PC-9 (cell line): Measurements from ENCODE around the gene JADE3. TPM values are rescaled to one million over a fixed set of nuclear protein-coding genes. Genes with fewer than 3 reads are reported as not detected.

Experiments used
- BruUV-seq: library from RNA; stranded (reverse); fragments of 400-500 nt; replicated peaks from 2 replicates; lab custom pipeline; 2021; lab: Mats Ljungman, UMichigan
- CTCF ChIA-PET: fragments of 300-600 bp; sonication (Branson Sonifier 250); formaldehyde crosslinking; loops from one replicate; lab custom pipeline; 2022; ENCODE audit warnings: antibody characterized with exemption; lab: Charles Lee
- POLR2A ChIA-PET: fragments of 300-600 bp; sonication (Branson Sonifier 250); formaldehyde crosslinking; loops from one replicate; lab custom pipeline; 2022; ENCODE audit warnings: antibody characterized with exemption; ENCODE audit not compliant: unreplicated experiment; lab: Charles Lee
- DNase-seq, 2 experiments: peaks; one replicate each; pipeline versions ENCODE4 v3.0.0 to v3.0.0-alpha.2; 2015 to 2022; ENCODE audit warnings: mixed read lengths in 1 of 2
- H2AFZ ChIP-seq: fragments of 200-600 bp; sonication (generic); 2 replicates; pipeline ENCODE4 v1.8.1; 2017; ENCODE audit warnings: antibody characterized with exemption
- H3F3A ChIP-seq: fragments of 200-600 bp; sonication (generic); 2 replicates; pipeline ENCODE4 v1.8.1; 2017; ENCODE audit warnings: antibody characterized with exemption, mild to moderate bottlenecking, low read depth; ENCODE audit not compliant: insufficient read depth
- H3K27ac ChIP-seq: fragments of 200-600 bp; sonication (generic); 2 replicates; pipeline ENCODE4 v1.6.1; 2016; ENCODE audit warnings: mixed run types
- H3K27me3 ChIP-seq: fragments of 200-600 bp; sonication (generic); 2 replicates; pipeline ENCODE4 v1.6.1; 2016; ENCODE audit warnings: low read depth, mixed run types; ENCODE audit not compliant: insufficient read depth
- H3K36me3 ChIP-seq: fragments of 200-600 bp; sonication (generic); 2 replicates; pipeline ENCODE4 v1.6.1; 2016; ENCODE audit warnings: low read depth, mixed run types
- H3K4me1 ChIP-seq: fragments of 200-600 bp; sonication (generic); replicated peaks from 2 replicates; pipeline ENCODE4 v1.6.1; 2016; ENCODE audit warnings: mixed run types; ENCODE audit not compliant: insufficient read depth
- H3K4me2 ChIP-seq: fragments of 200-600 bp; sonication (generic); 2 replicates; pipeline ENCODE4 v1.6.1; 2017; ENCODE audit warnings: mixed run types
- H3K4me3 ChIP-seq: fragments of 200-600 bp; sonication (generic); 2 replicates; pipeline ENCODE4 v1.6.1; 2016; ENCODE audit warnings: mixed run types
- H3K79me2 ChIP-seq: fragments of 200-600 bp; sonication (generic); 2 replicates; pipeline ENCODE4 v1.6.1; 2017; ENCODE audit warnings: low read depth, mixed run types
- H3K9me2 ChIP-seq: fragments of 200-600 bp; sonication (generic); 2 replicates; pipeline ENCODE4 v1.8.1; 2017; ENCODE audit warnings: mild to moderate bottlenecking; ENCODE audit not compliant: insufficient read depth
- H3K9me3 ChIP-seq: fragments of 200-600 bp; sonication (generic); 2 replicates; pipeline ENCODE4 v1.8.1; 2016; ENCODE audit warnings: low read depth; ENCODE audit not compliant: insufficient read depth
- H4K20me1 ChIP-seq: fragments of 200-600 bp; sonication (generic); 2 replicates; pipeline ENCODE4 v1.8.1; 2017; ENCODE audit not compliant: insufficient read depth
- CTCF ChIP-seq: fragments of 200-600 bp; sonication (generic); conservative IDR thresholded peaks from 2 replicates; pipeline ENCODE4 v1.6.1; 2017; ENCODE audit warnings: mixed run types, antibody characterized with exemption, mild to moderate bottlenecking, moderate library complexity
- EZH2 ChIP-seq: fragments of 200-600 bp; sonication (generic); IDR thresholded peaks from 2 replicates; pipeline ENCODE4 v1.8.0; 2017; ENCODE audit warnings: antibody characterized with exemption, low read depth
- intact Hi-C: fragments of 100-400 bp; cut with micrococcal nuclease; formaldehyde crosslinking; loops from one replicate; pipeline ENCODE4 v1.10.0; 2022; ENCODE audit not compliant: unreplicated experiment
- total RNA-seq: library from RNA; stranded (reverse); gene quantifications from 2 replicates; pipeline ENCODE4 v1.2.3, GENCODE V29; 2021

JADE3 gene
- total RNA-seq, 1 experiment from 2014 or later, result 10.9 TPM

GRCh38 chrX:46959985-46960700, 47.9 kb downstream of the JADE3 start:
- Histone ChIP-seq H3K4me2 (no peak overlapping the region), H3K36me3 (no peaks in the 10 kb centered on the region), H3K79me2 (no peaks in the 10 kb centered on the region), H3K9me2 (no peaks in the 10 kb centered on the region), H3K27me3 (no peaks in the 10 kb centered on the region), H3K9me3 (no peaks in the 10 kb centered on the region), H2AFZ (no peak overlapping the region), H3F3A (no peaks in the 10 kb centered on the region), H4K20me1 (no peaks in the 10 kb centered on the region), H3K4me3 (no peak overlapping the region), H3K4me1 (no peaks in the 10 kb centered on the region), H3K27ac (no peak overlapping the region)
- intact Hi-C loops, result no loop called here
- ChIA-PET POLR2A (interaction anchor here (0.6 kb wide), 1 partner anchor 231 kb away, joined by 4 read pairs; no protein-coding TSS in a partner anchor), CTCF (no interaction called here)
- BruUV-seq, result no TSS peak
- no peak for DNase-seq
- TF ChIP-seq EZH2 (no peak), CTCF (no peak)

DNA sequence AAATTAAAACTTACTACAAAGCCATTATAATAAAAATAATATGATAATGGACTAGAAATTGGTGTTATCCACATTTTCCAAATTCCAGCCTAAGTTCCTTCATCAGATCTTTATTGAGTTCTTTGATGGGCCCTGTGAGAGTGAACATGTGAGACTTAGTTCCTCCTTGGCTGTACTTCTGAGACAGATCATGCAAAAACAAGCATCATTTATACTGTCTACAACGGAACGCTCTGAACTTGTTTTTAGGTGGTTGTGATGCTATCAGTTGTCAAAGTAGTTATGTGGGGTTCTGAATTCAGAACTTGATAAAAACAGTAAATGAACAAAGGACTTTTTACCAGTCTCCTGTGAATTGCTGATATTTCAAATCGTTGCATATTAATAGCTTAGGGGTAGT, 48.9 kb downstream of the JADE3 start:
- Histone ChIP-seq H3K36me3 (no peaks in the 10 kb centered on the region), H3K4me1 (no peaks in the 10 kb centered on the region), H3F3A (no peaks in the 10 kb centered on the region), H3K9me3 (no peaks in the 10 kb centered on the region), H3K4me2 (no peak overlapping the region), H3K27me3 (no peaks in the 10 kb centered on the region), H3K9me2 (no peaks in the 10 kb centered on the region), H3K79me2 (no peaks in the 10 kb centered on the region), H3K4me3 (no peak overlapping the region), H2AFZ (no peak overlapping the region), H4K20me1 (no peaks in the 10 kb centered on the region), H3K27ac (no peak overlapping the region)
- DNase-seq, result no peak
- ChIA-PET CTCF (no interaction called here), POLR2A (no interaction called here)
- BruUV-seq, result no TSS peak
- intact Hi-C loops, result no loop called here
- TF ChIP-seq CTCF, result no peak
- no peak for TF ChIP-seq EZH2

DNA sequence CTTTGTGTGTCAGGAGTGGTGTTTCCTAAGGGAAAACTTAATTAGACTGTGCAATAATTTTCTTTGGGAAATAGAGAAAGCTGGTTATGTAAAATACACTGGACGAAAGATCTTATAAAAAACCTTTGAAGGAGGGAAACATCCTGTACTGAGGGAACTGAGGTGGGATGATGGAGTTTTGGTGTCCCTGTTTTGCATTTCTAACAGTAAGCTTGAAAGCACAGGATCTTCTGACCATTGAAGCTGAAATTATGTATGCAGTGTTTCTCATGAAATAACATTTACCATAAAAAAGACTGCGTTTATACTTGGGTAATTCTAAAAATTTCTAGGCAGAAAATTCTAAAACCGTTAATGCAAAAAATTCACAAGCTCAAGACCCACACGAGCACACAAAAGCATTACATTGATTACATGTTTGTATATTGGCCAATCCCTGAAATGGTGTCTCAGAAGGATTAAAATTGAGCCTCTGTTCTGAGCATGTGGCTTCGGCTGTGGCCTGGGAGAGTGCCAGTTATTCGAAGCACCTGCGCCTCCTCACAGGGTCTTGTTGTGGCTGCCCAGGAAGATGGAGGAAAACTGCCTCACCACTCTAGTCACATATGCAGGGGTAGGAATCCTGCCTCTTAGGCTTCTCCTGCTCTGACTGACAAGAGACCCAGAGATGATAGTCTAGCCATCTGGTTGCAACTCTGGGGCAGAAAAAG, 49.5 kb downstream of the JADE3 start:
- TF ChIP-seq EZH2 (no peak), CTCF (no peak)
- ChIA-PET CTCF (no interaction called here), POLR2A (no interaction called here)

More for the DNA sequence above, 49.5 kb downstream of the JADE3 start:
- no peak overlapping the region for H2AFZ ChIP-seq
- no peaks in the 10 kb centered on the region for H3K4me1 ChIP-seq
- no peak overlapping the region for H3K27ac ChIP-seq
- no peak overlapping the region for H3K4me2 ChIP-seq
- H3F3A ChIP-seq, result no peaks in the 10 kb centered on the region
- no peaks in the 10 kb centered on the region for H4K20me1 ChIP-seq
- no peaks in the 10 kb centered on the region for H3K9me3 ChIP-seq
- H3K9me2 ChIP-seq, result no peaks in the 10 kb centered on the region
- DNase-seq, result no peak
- intact Hi-C loops, result no loop called here
- no peak overlapping the region for H3K4me3 ChIP-seq
- H3K27me3 ChIP-seq, result no peaks in the 10 kb centered on the region
- no peaks in the 10 kb centered on the region for H3K36me3 ChIP-seq
- no peaks in the 10 kb centered on the region for H3K79me2 ChIP-seq
- no TSS peak for BruUV-seq
